Activated CD8-positive, alpha-beta memory T cell treated with anti-CD3 and anti-CD28 coated beads, Interleukin-2, amount 50 U/mL, for 4 hours (primary cell): ENCODE data around the gene ZNF3.
A peak's percentile ranks its signal among the peaks of the same experiment; 100 is the strongest.
"Not testable (repeated sequence)": the region's sequence is repeated elsewhere in the genome, so short reads cannot be mapped to it uniquely, and the experiment has no call there.

Experiments used
- DNase-seq: peaks from one replicate; pipeline ENCODE4 v3.0.0-alpha.2; 2020

ZNF3 gene

GRCh38 chr7:100081535-100082102 lies at the start of gene ZNF3:
ZNF3 (minus strand) TSS chr7:100081723; CDS start chr7:100077357, 4,366 bp downstream.
- peak; percentile 97 for DNase-seq

- peak; percentile 90 for DNase-seq
Observed at GRCh38 chr7:100130608-100131453, 49.3 kb upstream of the ZNF3 start.

GRCh38 chr7:100130220-100130607 lies 48.7 kb upstream of the ZNF3 start:
- DNase-seq = not testable (repeated sequence)

- no peak for DNase-seq
Observed at GRCh38 chr7:100128637-100128963, 47.1 kb upstream of the ZNF3 start.

- DNase-seq = peak; percentile 32
Observed at GRCh38 chr7:100127866-100128636, 46.5 kb upstream of the ZNF3 start.

GRCh38 chr7:100126931-100127865 lies 45.7 kb upstream of the ZNF3 start, which contains the start of gene MBLAC1:
MBLAC1 (plus strand) TSS chr7:100126967; CDS start chr7:100127396, 429 bp downstream.
- peak; percentile 89 for DNase-seq

- DNase-seq = no peak
Observed at GRCh38 chr7:100126239-100126930, 44.9 kb upstream of the ZNF3 start.

GRCh38 chr7:100124301-100125230 lies 43.0 kb upstream of the ZNF3 start:
- no peak for DNase-seq

GRCh38 chr7:100122568-100122967 lies 41.0 kb upstream of the ZNF3 start:
- no peak for DNase-seq

GRCh38 chr7:100122067-100122466 lies 40.5 kb upstream of the ZNF3 start:
- DNase-seq = no peak

GRCh38 chr7:100120733-100121036 lies 39.2 kb upstream of the ZNF3 start:
- DNase-seq = no peak

- peak; percentile 61 for DNase-seq
Observed at GRCh38 chr7:100119970-100120732, 38.6 kb upstream of the ZNF3 start.

GRCh38 chr7:100119072-100119969 lies 37.8 kb upstream of the ZNF3 start, which contains the start of the genes CNPY4 and TAF6:
CNPY4 (plus strand) TSS chr7:100119634; CDS start chr7:100119745, 111 bp downstream.
TAF6 (minus strand) TSS chr7:100119358; CDS start chr7:100114209, 5,149 bp downstream.
- peak; percentile 94 for DNase-seq

- DNase-seq = no peak
Observed at GRCh38 chr7:100118388-100119071, 37.0 kb upstream of the ZNF3 start.

GRCh38 chr7:100115026-100115425 lies 33.5 kb upstream of the ZNF3 start:
- no peak for DNase-seq

GRCh38 chr7:100111914-100112313 lies 30.4 kb upstream of the ZNF3 start:
- no peak for DNase-seq

- no peak for DNase-seq
Observed at GRCh38 chr7:100111156-100111555, 29.6 kb upstream of the ZNF3 start.

GRCh38 chr7:100109521-100110163 lies 28.1 kb upstream of the ZNF3 start:
- DNase-seq = no peak
